HUES48 (cell line): ENCODE results near the gene MYLK3.

Source experiments
- H3K27ac ChIP-seq: one replicate; pipeline ENCODE4 v1.7.0; 2013; ENCODE audit warnings: low read depth, low read length, inconsistent platforms
- H3K27me3 ChIP-seq: 2 replicates; pipeline ENCODE4 v1.6.1; 2013; ENCODE audit warnings: mild to moderate bottlenecking, low read length; ENCODE audit not compliant: control insufficient read depth, insufficient read depth
- H3K36me3 ChIP-seq: 2 replicates; pipeline ENCODE4 v1.6.1; 2013; ENCODE audit warnings: low read length; ENCODE audit not compliant: control insufficient read depth, insufficient read depth
- H3K4me1 ChIP-seq: 2 replicates; pipeline ENCODE4 v1.6.1; 2013; ENCODE audit warnings: mild to moderate bottlenecking, low read length; ENCODE audit not compliant: control insufficient read depth, insufficient read depth
- H3K4me3 ChIP-seq: 2 replicates; pipeline ENCODE4 v1.5.1; 2013; ENCODE audit warnings: mild to moderate bottlenecking, low read depth, low read length
- H3K9ac ChIP-seq: 2 replicates; pipeline ENCODE4 v1.6.1; 2013; ENCODE audit warnings: mild to moderate bottlenecking, low read depth, low read length, moderate library complexity
- H3K9me3 ChIP-seq: 2 replicates; pipeline ENCODE4 v1.6.1; 2013; ENCODE audit warnings: low read length; ENCODE audit not compliant: control insufficient read depth, insufficient read depth

Gene MYLK3

GRCh38 chr16:46747777-46748651 lies at the start of gene MYLK3:
Gene MYLK3, minus strand, starts transcription at chr16:46748344. Its CDS starts 151 bp downstream, at chr16:46748193.
- no peaks in the 10 kb centered on the region for H3K36me3 ChIP-seq
- H3K4me3 ChIP-seq = no peak within 1 kb of the TSS
- H3K27me3 ChIP-seq = no peaks in the 10 kb centered on the region
- H3K9ac ChIP-seq = no peak within 1 kb of the TSS
- peaks cover 15% of the 10 kb centered on the region for H3K4me1 ChIP-seq
- peak within 1 kb of the TSS; percentile 59 for H3K27ac ChIP-seq
- no peaks in the 10 kb centered on the region for H3K9me3 ChIP-seq

DNA sequence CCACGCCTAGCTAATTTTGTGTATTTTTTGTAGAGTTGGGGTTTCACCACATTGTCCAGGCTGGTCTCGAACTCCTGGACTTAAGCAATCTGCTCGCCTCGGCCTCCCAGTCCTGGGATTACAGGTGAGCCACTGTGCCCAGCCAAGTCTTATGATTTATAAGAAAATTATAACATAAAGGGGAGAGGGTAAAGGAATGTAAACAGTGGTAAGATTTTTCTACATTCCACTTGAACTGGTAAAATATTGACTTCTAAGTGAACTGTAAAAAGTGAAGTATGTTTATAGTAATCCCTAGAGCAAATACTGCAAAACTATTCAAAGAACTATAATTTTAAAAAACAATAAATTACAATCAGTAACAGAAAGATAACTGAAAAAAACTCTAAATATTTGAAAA lies 49.4 kb upstream of the MYLK3 start:
- no peak overlapping the region for H3K27ac ChIP-seq
- no peaks in the 10 kb centered on the region for H3K27me3 ChIP-seq
- H3K9me3 ChIP-seq = peaks cover 7% of the 10 kb centered on the region
- no peak overlapping the region for H3K9ac ChIP-seq
- H3K36me3 ChIP-seq = peaks cover 14% of the 10 kb centered on the region; the same call in 1 of the 2 replicates
- H3K4me3 ChIP-seq = no peak overlapping the region
- no peaks in the 10 kb centered on the region for H3K4me1 ChIP-seq

GRCh38 chr16:46796764-46797269 lies 48.7 kb upstream of the MYLK3 start:
- Histone ChIP-seq H3K9me3 (peaks cover 7% of the 10 kb centered on the region), H3K9ac (no peak overlapping the region), H3K4me3 (no peak overlapping the region)

GRCh38 chr16:46793841-46794240 lies 45.7 kb upstream of the MYLK3 start:
- H3K4me1 ChIP-seq = peaks cover 15% of the 10 kb centered on the region

More at GRCh38 chr16:46796764-46797269, 48.7 kb upstream of the MYLK3 start:
- peaks cover 9% of the 10 kb centered on the region; the same call in 1 of the 2 replicates for H3K36me3 ChIP-seq
- no peaks in the 10 kb centered on the region for H3K27me3 ChIP-seq
- no peaks in the 10 kb centered on the region for H3K4me1 ChIP-seq
- H3K27ac ChIP-seq = no peak overlapping the region

DNA sequence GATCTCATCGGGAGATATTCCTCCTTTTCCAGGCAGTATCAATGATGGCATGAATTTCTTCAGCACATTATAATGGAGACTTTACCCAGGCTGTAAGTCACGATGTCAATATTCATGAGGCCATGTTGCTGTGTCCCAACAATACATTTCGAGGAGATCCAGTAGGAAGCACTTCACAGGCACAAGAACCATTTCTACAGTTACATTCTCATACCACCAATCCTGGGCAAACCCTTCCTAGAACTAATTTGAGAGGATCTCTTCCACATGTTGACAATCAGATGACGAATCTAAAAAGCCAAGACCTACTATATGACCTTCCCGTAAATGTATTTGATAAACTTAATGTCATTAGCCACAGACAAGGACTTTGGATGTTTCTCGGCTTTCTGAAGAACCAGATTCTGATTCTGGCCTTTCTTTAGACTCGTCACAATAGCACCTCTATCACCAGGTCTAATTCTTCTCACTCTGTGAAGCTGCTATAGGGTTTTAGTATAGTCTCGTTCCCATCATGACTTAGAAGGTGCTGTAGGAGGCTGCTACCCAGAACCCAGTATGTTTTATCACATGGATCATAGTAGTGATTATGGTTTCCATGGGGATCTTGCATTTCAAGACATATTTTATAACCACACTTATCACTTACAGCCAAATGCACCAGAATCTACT lies 42.6 kb upstream of the MYLK3 start:
- peak overlapping the region; percentile 84 for H3K4me3 ChIP-seq
- H3K9me3 ChIP-seq = peaks cover 7% of the 10 kb centered on the region
- H3K27ac ChIP-seq = no peak overlapping the region
- no peaks in the 10 kb centered on the region for H3K27me3 ChIP-seq
- H3K36me3 ChIP-seq = 0 out of 2 replicates have a peak, but pooled peaks cover 3% of the 10 kb centered on the region
- H3K4me1 ChIP-seq = peaks cover 23% of the 10 kb centered on the region
- H3K9ac ChIP-seq = peak overlapping the region; percentile 92

More at GRCh38 chr16:46793841-46794240, 45.7 kb upstream of the MYLK3 start:
- H3K9ac ChIP-seq = no peak overlapping the region
- no peak overlapping the region for H3K27ac ChIP-seq
- H3K27me3 ChIP-seq = no peaks in the 10 kb centered on the region
- H3K4me3 ChIP-seq = no peak overlapping the region
- H3K9me3 ChIP-seq = peaks cover 7% of the 10 kb centered on the region
- peaks cover 9% of the 10 kb centered on the region; the same call in 1 of the 2 replicates for H3K36me3 ChIP-seq

DNA sequence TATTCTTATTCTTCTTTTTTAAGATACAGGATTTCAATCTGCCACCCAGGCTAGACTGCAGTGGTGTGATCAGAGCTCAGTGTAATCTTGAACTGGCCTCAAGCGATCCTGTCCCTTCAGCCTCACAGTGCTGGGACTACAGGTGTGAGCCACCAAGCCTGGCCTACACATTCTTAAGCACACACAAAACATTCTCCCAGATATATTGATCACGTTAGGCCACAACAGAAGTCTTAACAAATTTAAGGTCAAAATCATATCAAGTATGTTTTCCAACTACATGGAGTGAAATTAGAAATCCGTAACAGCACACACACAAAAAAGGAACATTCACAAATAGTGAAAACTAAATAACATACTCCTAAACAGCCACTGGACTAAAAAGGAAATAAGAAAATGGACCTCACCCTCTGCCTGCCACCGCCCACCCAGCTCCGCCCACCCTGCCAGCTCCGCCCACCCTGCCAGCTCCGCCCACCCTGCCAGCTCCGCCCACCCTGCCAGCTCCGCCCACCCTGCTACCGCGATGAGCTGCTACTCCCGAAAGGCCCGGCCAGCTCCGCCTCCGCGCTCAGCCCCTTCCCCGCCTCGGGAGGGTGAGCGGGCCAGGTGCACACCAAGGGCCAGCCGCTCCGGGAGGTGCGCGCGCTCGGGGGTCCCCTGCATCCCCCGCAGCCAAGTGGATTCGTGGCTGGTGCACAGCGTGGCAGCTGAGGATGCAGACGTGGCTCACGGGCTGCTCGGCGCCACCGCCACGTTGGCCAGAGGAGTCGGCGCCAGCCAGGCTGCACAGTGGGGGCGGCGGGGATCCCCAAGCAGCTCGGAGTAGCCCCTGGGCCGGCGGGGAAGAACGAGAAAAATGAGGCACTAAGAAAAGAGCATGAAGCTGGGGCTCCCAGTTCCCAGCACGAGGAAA lies 41.6 kb upstream of the MYLK3 start:
- Histone ChIP-seq H3K9me3 (peaks cover 7% of the 10 kb centered on the region), H3K4me1 (peaks cover 31% of the 10 kb centered on the region), H3K27ac (peak overlapping the region; percentile 57), H3K4me3 (peak overlapping the region; percentile 84), H3K36me3 (no peaks in the 10 kb centered on the region), H3K9ac (peak overlapping the region; percentile 92), H3K27me3 (no peaks in the 10 kb centered on the region)

- Histone ChIP-seq H3K9ac (no peak overlapping the region), H3K4me1 (peaks cover 32% of the 10 kb centered on the region), H3K27ac (no peak overlapping the region), H3K36me3 (no peaks in the 10 kb centered on the region), H3K9me3 (peaks cover 6% of the 10 kb centered on the region), H3K27me3 (no peaks in the 10 kb centered on the region), H3K4me3 (no peak overlapping the region)
Observed at GRCh38 chr16:46788891-46789474, 40.8 kb upstream of the MYLK3 start.

- no peak overlapping the region for H3K27ac ChIP-seq
- no peaks in the 10 kb centered on the region for H3K9me3 ChIP-seq
- H3K27me3 ChIP-seq = no peaks in the 10 kb centered on the region
- no peaks in the 10 kb centered on the region for H3K36me3 ChIP-seq
- H3K4me1 ChIP-seq = peaks cover 32% of the 10 kb centered on the region
- H3K9ac ChIP-seq = no peak overlapping the region
- no peak overlapping the region for H3K4me3 ChIP-seq
Observed at GRCh38 chr16:46787909-46788308, 39.8 kb upstream of the MYLK3 start.

- Histone ChIP-seq H3K27me3 (no peaks in the 10 kb centered on the region), H3K4me3 (no peak overlapping the region), H3K27ac (peak overlapping the region; percentile 33), H3K9ac (no peak overlapping the region), H3K9me3 (no peaks in the 10 kb centered on the region), H3K36me3 (no peaks in the 10 kb centered on the region), H3K4me1 (peaks cover 25% of the 10 kb centered on the region)
Observed at GRCh38 chr16:46785076-46785845, 37.1 kb upstream of the MYLK3 start.
